GM21825 (cell line): ENCODE measurements around the gene PHKB.
"Not testable (repeated sequence)": the region's sequence is repeated elsewhere in the genome, so short reads cannot be mapped to it uniquely, and the experiment has no call there.

ENCODE experiments used
- ATAC-seq: cut with Tn5 transposase; IDR thresholded peaks from one replicate; pipeline ENCODE4 v1.9.1; 2021; ENCODE audit warnings: mild to moderate bottlenecking, moderate library complexity; ENCODE audit not compliant: unreplicated experiment

PHKB gene

GRCh38 chr16:47460711-47461597, at the start of gene PHKB, which contains the start of gene ITFG1:
TSS of gene PHKB (plus strand) at chr16:47461331. CDS start at chr16:47461351, 20 bp downstream.
TSS of gene ITFG1 (minus strand) at chr16:47461063. CDS start at chr16:47461045, 18 bp downstream.
- peak; percentile 76 for ATAC-seq

- ATAC-seq, result no peak
Observed at GRCh38 chr16:47413041-47413440, 48.1 kb upstream of the PHKB start.

- no peak for ATAC-seq
Observed at GRCh38 chr16:47416869-47417268, 44.3 kb upstream of the PHKB start.

GRCh38 chr16:47424846-47425245, 36.3 kb upstream of the PHKB start:
- ATAC-seq, result no peak

GRCh38 chr16:47426806-47427205, 34.3 kb upstream of the PHKB start:
- ATAC-seq, result no peak

GRCh38 chr16:47431960-47432359, 29.2 kb upstream of the PHKB start:
- ATAC-seq, result no peak

- ATAC-seq, result not testable (repeated sequence)
Observed at GRCh38 chr16:47434274-47434673, 26.9 kb upstream of the PHKB start.

GRCh38 chr16:47440066-47440465, 21.1 kb upstream of the PHKB start:
- not testable (repeated sequence) for ATAC-seq

- not testable (repeated sequence) for ATAC-seq
Observed at GRCh38 chr16:47442884-47443283, 18.2 kb upstream of the PHKB start.

- ATAC-seq, result no peak
Observed at GRCh38 chr16:47446431-47446830, 14.7 kb upstream of the PHKB start.

GRCh38 chr16:47448830-47449575, 12.1 kb upstream of the PHKB start:
- no peak for ATAC-seq

GRCh38 chr16:47449788-47450187, 11.3 kb upstream of the PHKB start:
- ATAC-seq, result no peak

GRCh38 chr16:47458331-47458730, 2.8 kb upstream of the PHKB start:
- no peak for ATAC-seq

GRCh38 chr16:47459603-47460002, 1.5 kb upstream of the PHKB start:
- ATAC-seq, result no peak

GRCh38 chr16:47460359-47460710, 796 bp upstream of the PHKB start:
- ATAC-seq, result no peak

GRCh38 chr16:47461598-47462266, 601 bp downstream of the PHKB start:
- peak; percentile 2 for ATAC-seq

GRCh38 chr16:47463771-47464624, 2.9 kb downstream of the PHKB start:
- no peak for ATAC-seq

GRCh38 chr16:47465919-47466630, 4.9 kb downstream of the PHKB start:
- ATAC-seq, result no peak

GRCh38 chr16:47467501-47467900, 6.4 kb downstream of the PHKB start:
- ATAC-seq, result no peak
